HEK293 (cell line): ENCODE measurements around the gene IL1RAP.

Source experiments
- CTCF ChIA-PET: fragments of 350-600 bp; formaldehyde crosslinking; extraction: SDS; loops from one replicate; lab custom pipeline; 2021; ENCODE audit warnings: antibody characterized with exemption; lab: Yijun Ruan, JAX
- POLR2A ChIA-PET: fragments of 300-600 bp; formaldehyde crosslinking; extraction: SDS; loops from one replicate; lab custom pipeline; 2020; ENCODE audit warnings: antibody characterized with exemption, inconsistent platforms; lab: Yijun Ruan, JAX
- H3K27ac ChIP-seq: fragments of 200-500 bp; sonication (Bioruptor generic); 2 replicates; pipeline ENCODE4 v1.5.1; 2014; ENCODE audit warnings: low read depth, low read length, control low read depth, inconsistent platforms; ENCODE audit errors: extremely low read depth
- H3K36me3 ChIP-seq, 2 experiments: fragments of 200-500 bp in 1 of 2; sonication (Bioruptor generic) in 1 of 2; 1 replicate in 1 of 2; 2 replicates in 1 of 2; pipeline ENCODE4 v1.5.1; 2014 to 2017; ENCODE audit warnings: inconsistent platforms in 2 of 2, low read length in 2 of 2; ENCODE audit not compliant: control insufficient read depth in 2 of 2, insufficient read depth in 1 of 2
- H3K4me1 ChIP-seq: fragments of 200-500 bp; sonication (Bioruptor generic); 2 replicates; pipeline ENCODE4 v1.5.1; 2014; ENCODE audit warnings: mild to moderate bottlenecking, low read length, inconsistent platforms; ENCODE audit not compliant: control insufficient read depth, insufficient read depth
- H3K4me3 ChIP-seq: 2 replicates; pipeline ENCODE4 v1.5.1; 2011; ENCODE audit warnings: low read depth, mild to moderate bottlenecking, control low read depth, low read length, moderate library complexity
- H3K9me3 ChIP-seq: fragments of 200-500 bp; sonication (Bioruptor generic); 2 replicates; pipeline ENCODE4 v1.5.1; 2014; ENCODE audit warnings: low read depth, low read length, inconsistent platforms; ENCODE audit not compliant: control insufficient read depth, insufficient read depth
- BCL11B ChIP-seq: fragments of 450-650 bp; formaldehyde crosslinking; IDR thresholded peaks from 2 replicates; pipeline ENCODE4 v1.5.1; 2016; ENCODE audit warnings: low read depth, missing biosample characterization, missing genetic modification characterization
- BCL6B ChIP-seq: fragments of 450-650 bp; formaldehyde crosslinking; IDR thresholded peaks from 2 replicates; pipeline ENCODE4 v1.5.1; 2017; ENCODE audit warnings: missing biosample characterization, missing genetic modification characterization
- GLIS1 ChIP-seq: fragments of 450-650 bp; formaldehyde crosslinking; IDR thresholded peaks from 2 replicates; pipeline ENCODE4 v1.5.1; 2016; ENCODE audit warnings: missing biosample characterization, missing genetic modification characterization
- HOXA7 ChIP-seq: sonication (generic); formaldehyde crosslinking; IDR thresholded peaks from 2 replicates; pipeline ENCODE4 v1.8.1; 2022; ENCODE audit warnings: missing genetic modification reagents, borderline replicate concordance
- HOXD13 ChIP-seq: sonication (generic); formaldehyde crosslinking; IDR thresholded peaks from 2 replicates; pipeline ENCODE4 v1.8.0; 2022; ENCODE audit warnings: missing genetic modification reagents, borderline replicate concordance
- SP2 ChIP-seq: fragments of 450-650 bp; formaldehyde crosslinking; IDR thresholded peaks from 2 replicates; pipeline ENCODE4 v1.5.1; 2016; ENCODE audit warnings: missing biosample characterization, missing genetic modification characterization
- ZNF132 ChIP-seq: fragments of 450-650 bp; formaldehyde crosslinking; IDR thresholded peaks from 2 replicates; pipeline ENCODE4 v1.5.1; 2017; ENCODE audit warnings: missing biosample characterization, missing genetic modification characterization, borderline replicate concordance
- ZNF140 ChIP-seq: fragments of 450-650 bp; formaldehyde crosslinking; IDR thresholded peaks from 2 replicates; pipeline ENCODE4 v1.5.1; 2016; ENCODE audit warnings: missing biosample characterization, missing genetic modification characterization
- ZNF155 ChIP-seq: fragments of 450-650 bp; formaldehyde crosslinking; IDR thresholded peaks from 2 replicates; pipeline ENCODE4 v1.5.1; 2016; ENCODE audit warnings: missing biosample characterization, missing genetic modification characterization
- ZNF239 ChIP-seq: fragments of 450-650 bp; formaldehyde crosslinking; IDR thresholded peaks from 2 replicates; pipeline ENCODE4 v1.5.1; 2016; ENCODE audit warnings: missing biosample characterization, missing genetic modification characterization
- ZNF24 ChIP-seq: fragments of 450-650 bp; formaldehyde crosslinking; IDR thresholded peaks from 2 replicates; pipeline ENCODE4 v1.5.1; 2016; ENCODE audit warnings: missing biosample characterization, missing genetic modification characterization
- ZNF311 ChIP-seq: fragments of 450-650 bp; formaldehyde crosslinking; IDR thresholded peaks from 2 replicates; pipeline ENCODE4 v1.5.1; 2017; ENCODE audit warnings: missing biosample characterization, missing genetic modification characterization, borderline replicate concordance
- ZNF335 ChIP-seq: fragments of 450-650 bp; formaldehyde crosslinking; conservative IDR thresholded peaks from 2 replicates; pipeline ENCODE4 v1.5.1; 2016; ENCODE audit warnings: missing biosample characterization, missing genetic modification characterization
- ZNF398 ChIP-seq: fragments of 450-650 bp; formaldehyde crosslinking; IDR thresholded peaks from 2 replicates; pipeline ENCODE4 v1.5.1; 2017; ENCODE audit warnings: missing biosample characterization, missing genetic modification characterization
- ZNF629 ChIP-seq: fragments of 450-650 bp; formaldehyde crosslinking; IDR thresholded peaks from 2 replicates; pipeline ENCODE4 v1.5.1; 2017; ENCODE audit warnings: missing biosample characterization, missing genetic modification characterization
- ZNF76 ChIP-seq: fragments of 450-650 bp; formaldehyde crosslinking; IDR thresholded peaks from 2 replicates; pipeline ENCODE4; 2016; ENCODE audit warnings: low read depth, missing biosample characterization, missing genetic modification characterization, borderline replicate concordance
- ZNF785 ChIP-seq: fragments of 450-650 bp; formaldehyde crosslinking; IDR thresholded peaks from 2 replicates; pipeline ENCODE4 v1.5.1; 2016; ENCODE audit warnings: missing biosample characterization, missing genetic modification characterization
- ZNF792 ChIP-seq: fragments of 450-650 bp; formaldehyde crosslinking; IDR thresholded peaks from 2 replicates; pipeline ENCODE4 v1.5.1; 2016; ENCODE audit warnings: missing biosample characterization, missing genetic modification characterization
- ZXDB ChIP-seq: fragments of 450-650 bp; formaldehyde crosslinking; IDR thresholded peaks from 2 replicates; pipeline ENCODE4 v1.5.1; 2016; ENCODE audit warnings: missing biosample characterization, missing genetic modification characterization
- TF ChIP-seq, protein P1 (sequence below): fragments of 450-650 bp; formaldehyde crosslinking; IDR thresholded peaks from 2 replicates; pipeline ENCODE4 v1.5.1; 2016; ENCODE audit warnings: missing biosample characterization, missing genetic modification characterization
- TF ChIP-seq, protein P2 (sequence below): fragments of 450-650 bp; formaldehyde crosslinking; IDR thresholded peaks from 2 replicates; pipeline ENCODE4 v1.5.1; 2016; ENCODE audit warnings: missing biosample characterization, missing genetic modification characterization
- TF ChIP-seq, protein P3 (sequence below): fragments of 450-650 bp; IDR thresholded peaks from 2 replicates; pipeline ENCODE4 v1.5.1; 2018; ENCODE audit warnings: missing biosample characterization, mild to moderate bottlenecking, missing genetic modification characterization

IL1RAP gene

DNA sequence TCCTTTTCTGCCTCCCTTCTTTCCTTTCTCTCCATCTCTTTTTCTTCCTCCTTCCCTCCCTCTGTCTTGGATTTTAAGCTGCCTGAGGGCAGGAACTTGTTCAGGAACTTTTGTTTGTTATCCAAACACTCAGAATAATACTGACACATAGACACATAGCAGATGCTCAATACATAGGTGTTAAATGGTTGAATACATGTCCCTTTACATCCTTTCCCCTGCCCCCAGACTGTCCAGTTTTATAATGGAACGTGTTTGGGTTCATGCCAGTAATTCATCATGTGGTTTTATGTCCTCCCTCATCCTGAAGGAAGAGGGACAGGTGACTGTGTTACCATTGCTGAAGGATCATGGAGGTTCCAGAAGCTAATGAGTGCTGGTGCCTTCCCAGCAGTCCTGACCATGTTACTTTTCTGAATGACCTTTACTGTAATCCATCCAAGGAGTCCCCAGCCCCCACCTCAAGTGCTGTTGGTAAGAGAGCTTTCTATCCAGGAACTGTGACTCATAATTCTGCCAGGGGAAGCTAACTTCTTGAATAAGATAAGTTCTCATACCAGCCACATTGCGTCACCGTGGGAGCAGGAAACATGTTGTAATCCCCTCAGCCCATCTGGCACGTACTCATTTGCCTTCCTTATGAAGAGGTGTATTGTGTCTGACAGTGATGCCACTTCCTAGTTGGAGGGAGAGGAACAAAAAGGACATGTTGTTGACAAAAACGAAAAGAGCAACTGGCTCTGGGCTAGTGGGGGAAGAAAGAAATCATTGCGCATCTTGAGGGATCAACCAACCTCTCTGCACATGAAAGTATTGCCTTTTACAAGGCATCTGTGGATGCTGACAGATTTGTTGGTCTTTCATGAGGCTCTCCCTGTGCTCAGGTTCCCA is 52.4 kb downstream of the IL1RAP start (continued):
- TF ChIP-seq ZNF155 (tag by site-specific recombination) = no peak
- TF ChIP-seq SP2 (tag by site-specific recombination) = no peak
- no peak for TF ChIP-seq ZNF140 (tag by site-specific recombination)
- TF ChIP-seq ZNF24 (tag by site-specific recombination) = peak; percentile 51; the same call in 1 of the 2 replicates
- TF ChIP-seq ZNF132 = no peak
- TF ChIP-seq ZNF792 (tag by site-specific recombination) = no peak
- TF ChIP-seq HOXA7 (CRISPR knock-in tag) = no peak
- 0 out of 2 replicates have a peak, but pooled peaks have one; percentile 66 for TF ChIP-seq HOXD13 (CRISPR knock-in tag)
- TF ChIP-seq ZNF629 (tag by site-specific recombination) = peak; percentile 95
- no peak for TF ChIP-seq BCL11B (tag by site-specific recombination)
- TF ChIP-seq ZNF311 (tag by site-specific recombination) = no peak
- peak; percentile 60; the same call in 1 of the 2 replicates for TF ChIP-seq ZNF398
- peak; percentile 50 for TF ChIP-seq GLIS1 (tag by site-specific recombination)
- no peak for TF ChIP-seq ZNF785 (tag by site-specific recombination)

DNA sequence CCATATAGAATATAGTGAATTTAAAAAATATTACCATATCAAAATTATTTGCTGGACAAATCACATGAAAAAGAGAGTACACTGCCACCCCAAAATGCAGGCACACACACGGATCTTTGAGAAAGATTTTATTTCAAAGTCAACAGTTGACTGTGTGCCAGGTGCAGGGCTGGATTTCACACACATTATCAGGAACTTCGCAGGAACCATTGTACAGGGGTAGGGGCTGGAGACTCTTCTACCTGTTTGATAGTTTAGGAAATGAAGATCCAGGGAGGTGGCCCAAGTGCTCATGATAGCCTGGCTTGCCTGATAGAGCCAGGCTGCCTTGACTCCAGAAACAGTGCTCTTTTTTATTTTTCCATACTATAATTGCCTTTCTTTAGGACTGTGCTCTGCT is 54.2 kb downstream of the IL1RAP start:
- Histone ChIP-seq H3K4me3 (no peak overlapping the region), H3K27ac (no peak overlapping the region), H3K36me3 (no peaks in the 10 kb centered on the region), H3K9me3 (no peaks in the 10 kb centered on the region), H3K4me1 (no peaks in the 10 kb centered on the region)
- ChIA-PET POLR2A (no interaction called here), CTCF (no interaction called here)
- TF ChIP-seq, protein P1, sequence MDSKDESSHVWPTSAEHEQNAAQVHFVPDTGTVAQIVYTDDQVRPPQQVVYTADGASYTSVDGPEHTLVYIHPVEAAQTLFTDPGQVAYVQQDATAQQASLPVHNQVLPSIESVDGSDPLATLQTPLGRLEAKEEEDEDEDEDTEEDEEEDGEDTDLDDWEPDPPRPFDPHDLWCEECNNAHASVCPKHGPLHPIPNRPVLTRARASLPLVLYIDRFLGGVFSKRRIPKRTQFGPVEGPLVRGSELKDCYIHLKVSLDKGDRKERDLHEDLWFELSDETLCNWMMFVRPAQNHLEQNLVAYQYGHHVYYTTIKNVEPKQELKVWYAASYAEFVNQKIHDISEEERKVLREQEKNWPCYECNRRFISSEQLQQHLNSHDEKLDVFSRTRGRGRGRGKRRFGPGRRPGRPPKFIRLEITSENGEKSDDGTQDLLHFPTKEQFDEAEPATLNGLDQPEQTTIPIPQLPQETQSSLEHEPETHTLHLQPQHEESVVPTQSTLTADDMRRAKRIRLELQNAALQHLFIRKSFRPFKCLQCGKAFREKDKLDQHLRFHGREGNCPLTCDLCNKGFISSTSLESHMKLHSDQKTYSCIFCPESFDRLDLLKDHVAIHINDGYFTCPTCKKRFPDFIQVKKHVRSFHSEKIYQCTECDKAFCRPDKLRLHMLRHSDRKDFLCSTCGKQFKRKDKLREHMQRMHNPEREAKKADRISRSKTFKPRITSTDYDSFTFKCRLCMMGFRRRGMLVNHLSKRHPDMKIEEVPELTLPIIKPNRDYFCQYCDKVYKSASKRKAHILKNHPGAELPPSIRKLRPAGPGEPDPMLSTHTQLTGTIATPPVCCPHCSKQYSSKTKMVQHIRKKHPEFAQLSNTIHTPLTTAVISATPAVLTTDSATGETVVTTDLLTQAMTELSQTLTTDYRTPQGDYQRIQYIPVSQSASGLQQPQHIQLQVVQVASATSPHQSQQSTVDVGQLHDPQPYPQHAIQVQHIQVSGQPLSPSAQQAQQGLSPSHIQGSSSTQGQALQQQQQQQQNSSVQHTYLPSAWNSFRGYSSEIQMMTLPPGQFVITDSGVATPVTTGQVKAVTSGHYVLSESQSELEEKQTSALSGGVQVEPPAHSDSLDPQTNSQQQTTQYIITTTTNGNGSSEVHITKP (tag by site-specific recombination) = peak; percentile 51
- TF ChIP-seq ZNF239 (tag by site-specific recombination) (peak; percentile 85; the same call in 1 of the 2 replicates), ZXDB (no peak), ZNF335 (tag by site-specific recombination) (0 out of 2 replicates have a peak, but pooled peaks have one; percentile 19)

GRCh38 chr3:190574473-190574872 is 60.6 kb downstream of the IL1RAP start:
- no peak overlapping the region for H3K27ac ChIP-seq
- no peak overlapping the region for H3K4me3 ChIP-seq
- POLR2A ChIA-PET = no interaction called here
- CTCF ChIA-PET = no interaction called here
- H3K36me3 ChIP-seq = no peaks in the 10 kb centered on the region
- no peaks in the 10 kb centered on the region for H3K4me1 ChIP-seq
- no peaks in the 10 kb centered on the region for H3K9me3 ChIP-seq
- TF ChIP-seq ZNF76 (tag by site-specific recombination) = no peak
- TF ChIP-seq, protein P2, sequence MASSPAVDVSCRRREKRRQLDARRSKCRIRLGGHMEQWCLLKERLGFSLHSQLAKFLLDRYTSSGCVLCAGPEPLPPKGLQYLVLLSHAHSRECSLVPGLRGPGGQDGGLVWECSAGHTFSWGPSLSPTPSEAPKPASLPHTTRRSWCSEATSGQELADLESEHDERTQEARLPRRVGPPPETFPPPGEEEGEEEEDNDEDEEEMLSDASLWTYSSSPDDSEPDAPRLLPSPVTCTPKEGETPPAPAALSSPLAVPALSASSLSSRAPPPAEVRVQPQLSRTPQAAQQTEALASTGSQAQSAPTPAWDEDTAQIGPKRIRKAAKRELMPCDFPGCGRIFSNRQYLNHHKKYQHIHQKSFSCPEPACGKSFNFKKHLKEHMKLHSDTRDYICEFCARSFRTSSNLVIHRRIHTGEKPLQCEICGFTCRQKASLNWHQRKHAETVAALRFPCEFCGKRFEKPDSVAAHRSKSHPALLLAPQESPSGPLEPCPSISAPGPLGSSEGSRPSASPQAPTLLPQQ (tag by site-specific recombination) = no peak
- no peak for TF ChIP-seq BCL6B (tag by site-specific recombination)
- TF ChIP-seq, protein P3, sequence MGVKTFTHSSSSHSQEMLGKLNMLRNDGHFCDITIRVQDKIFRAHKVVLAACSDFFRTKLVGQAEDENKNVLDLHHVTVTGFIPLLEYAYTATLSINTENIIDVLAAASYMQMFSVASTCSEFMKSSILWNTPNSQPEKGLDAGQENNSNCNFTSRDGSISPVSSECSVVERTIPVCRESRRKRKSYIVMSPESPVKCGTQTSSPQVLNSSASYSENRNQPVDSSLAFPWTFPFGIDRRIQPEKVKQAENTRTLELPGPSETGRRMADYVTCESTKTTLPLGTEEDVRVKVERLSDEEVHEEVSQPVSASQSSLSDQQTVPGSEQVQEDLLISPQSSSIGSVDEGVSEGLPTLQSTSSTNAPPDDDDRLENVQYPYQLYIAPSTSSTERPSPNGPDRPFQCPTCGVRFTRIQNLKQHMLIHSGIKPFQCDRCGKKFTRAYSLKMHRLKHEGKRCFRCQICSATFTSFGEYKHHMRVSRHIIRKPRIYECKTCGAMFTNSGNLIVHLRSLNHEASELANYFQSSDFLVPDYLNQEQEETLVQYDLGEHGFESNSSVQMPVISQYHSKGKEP (tag by site-specific recombination) = no peak
- TF ChIP-seq ZNF140 (tag by site-specific recombination) = no peak
